Measurements from ENCODE around the gene SLC35E2B.
"Not testable (repeated sequence)": the region's sequence is repeated elsewhere in the genome, so short reads cannot be mapped to it uniquely, and the experiment has no call there.

DNA sequence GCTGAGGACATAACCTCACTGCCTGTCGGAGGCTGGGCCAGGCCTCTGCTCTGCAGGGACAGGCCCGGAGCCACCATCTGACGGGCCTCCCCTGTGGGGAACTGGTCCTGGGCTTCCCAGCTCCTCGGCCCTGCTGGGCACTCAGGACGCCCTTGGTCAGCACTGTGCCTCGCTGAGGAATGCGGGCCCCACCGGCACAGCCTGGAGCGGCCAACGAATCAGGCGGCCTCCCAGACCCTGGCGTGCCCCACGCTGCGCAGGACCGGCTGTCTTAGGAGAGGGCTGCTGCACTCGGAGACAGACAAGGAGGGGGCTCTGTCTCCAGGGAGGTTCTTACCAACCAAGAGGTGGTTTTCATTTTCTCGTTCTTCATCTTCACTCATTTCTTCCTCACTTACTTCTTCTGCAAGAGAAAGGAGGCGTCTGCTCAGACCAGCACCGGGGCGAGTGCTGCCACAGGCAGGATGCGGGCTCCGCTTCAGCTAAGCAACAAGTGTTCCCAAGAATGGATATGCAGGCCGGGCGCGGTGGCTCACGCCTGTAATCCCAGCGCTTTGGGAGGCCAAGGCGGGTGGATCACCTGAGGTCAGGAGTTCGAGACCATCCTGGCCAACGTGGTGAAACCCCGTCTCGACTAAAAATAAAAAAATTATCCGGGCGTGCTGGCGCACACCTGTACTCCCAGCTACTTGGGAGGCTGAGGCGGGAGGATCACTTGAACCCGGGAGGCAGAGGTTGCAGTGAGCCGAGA lies 51.7 kb downstream of the SLC35E2B start:
- TF ChIP-seq POLR2AphosphoS5, POLR2A (IDR thresholded peaks at IDR 0.05; ENCODE audit: low read depth, low read length): not testable (repeated sequence)

All from GM12892 (cell line).